Activated CD8-positive, alpha-beta T cell treated with anti-CD3 and anti-CD28 coated beads, Interleukin-2, amount 10 ng/mL, durations not matched to agents 7 days and 5 days (primary cell): Measurements from ENCODE around the gene PPP1R2. TPM values are rescaled to one million over a fixed set of nuclear protein-coding genes. Genes with fewer than 3 reads are reported as not detected.
"Not testable (repeated sequence)": the region's sequence is repeated elsewhere in the genome, so short reads cannot be mapped to it uniquely, and the experiment has no call there.

Experiments
- ATAC-seq: fragments of 150-1000 bp; cut with Tn5 transposase; one replicate; pipeline ENCODE4 v1.10.0; 2021; ENCODE audit warnings: moderate library complexity
- CTCF ChIA-PET: fragments of 350-600 bp; sonication (Branson Sonifier 250); formaldehyde crosslinking; loops from one replicate; lab custom pipeline; 2021; ENCODE audit warnings: antibody characterized with exemption; lab: Charles Lee
- POLR2A ChIA-PET: fragments of 350-600 bp; sonication (Branson Sonifier 250); formaldehyde crosslinking; loops from one replicate; lab custom pipeline; 2021; ENCODE audit warnings: antibody characterized with exemption; lab: Charles Lee
- DNase-seq: peaks from one replicate; pipeline ENCODE4 v3.0.0-alpha.2; 2020
- H3K27ac Mint-ChIP-seq: one replicate; pipeline ENCODE4 v1.8.0; 2021; ENCODE audit warnings: mild to moderate bottlenecking, mixed read lengths
- H3K27me3 Mint-ChIP-seq: one replicate; pipeline ENCODE4 v1.8.0; 2021; ENCODE audit warnings: low read depth, mixed read lengths
- H3K36me3 Mint-ChIP-seq: one replicate; pipeline ENCODE4 v1.8.0; 2021; ENCODE audit warnings: low read depth, mixed read lengths
- H3K4me1 Mint-ChIP-seq: one replicate; pipeline ENCODE4 v1.8.0; 2021; ENCODE audit warnings: low read depth, mixed read lengths
- H3K4me3 Mint-ChIP-seq: one replicate; pipeline ENCODE4 v1.8.0; 2021; ENCODE audit warnings: mild to moderate bottlenecking, mixed read lengths
- H3K9me3 Mint-ChIP-seq: one replicate; pipeline ENCODE4 v1.8.0; 2022; ENCODE audit warnings: mixed read lengths; ENCODE audit not compliant: insufficient read depth
- total RNA-seq, 2 experiments: library from RNA; stranded (reverse); gene quantifications; one replicate each; pipeline ENCODE4 v1.2.3, GENCODE V29; 2021

PPP1R2 gene
- total RNA-seq, 2 experiments from 2014 or later, result 72.0 to 72.6 TPM

GRCh38 chr3:195514610-195515235, 28.4 kb downstream of the PPP1R2 start:
- H3K27me3 Mint-ChIP-seq, H3K4me1 Mint-ChIP-seq, H3K9me3 Mint-ChIP-seq, H3K27ac Mint-ChIP-seq, POLR2A ChIA-PET, DNase-seq, ATAC-seq, H3K4me3 Mint-ChIP-seq: not testable (repeated sequence)
- CTCF ChIA-PET, result interaction anchor here (1.5 to 3.4 kb wide), 3 partner anchors 8 to 244 kb away, joined by 3 to 28 read pairs (median 10); partner anchors contain the start of gene XXYLT1
- H3K36me3 Mint-ChIP-seq, result peaks cover 67% of the 10 kb centered on the region

- CTCF ChIA-PET, result interaction anchor here (1.0 to 4.0 kb wide), 3 partner anchors 10 to 242 kb away, joined by 6 to 21 read pairs (median 10); partner anchors contain the start of gene XXYLT1
- Mint-ChIP-seq H3K4me1 (peaks cover 8% of the 10 kb centered on the region), H3K9me3 (no peaks in the 10 kb centered on the region), H3K27ac (no peak overlapping the region), H3K36me3 (peaks cover 67% of the 10 kb centered on the region), H3K4me3 (no peak overlapping the region), H3K27me3 (no peaks in the 10 kb centered on the region)
- DNase-seq (no peak), ATAC-seq (no peak)
- POLR2A ChIA-PET, result no interaction called here
These were observed 30.3 kb downstream of the PPP1R2 start for GRCh38 chr3:195512798-195513345.

- H3K4me1 Mint-ChIP-seq, result peaks cover 8% of the 10 kb centered on the region
- H3K27ac Mint-ChIP-seq, result peak overlapping the region; percentile 52
These were observed 32.0 kb downstream of the PPP1R2 start for GRCh38 chr3:195511136-195511535.

GRCh38 chr3:195508185-195508584, 34.9 kb downstream of the PPP1R2 start:
- Mint-ChIP-seq H3K4me1 (peaks cover 8% of the 10 kb centered on the region), H3K27me3 (no peaks in the 10 kb centered on the region), H3K27ac (no peak overlapping the region), H3K9me3 (no peaks in the 10 kb centered on the region), H3K36me3 (peaks cover 29% of the 10 kb centered on the region), H3K4me3 (no peak overlapping the region)
- CTCF ChIA-PET, result interaction anchor here (1.5 to 2.3 kb wide), 2 partner anchors 14 to 237 kb away, joined by 5 to 11 read pairs; partner anchors contain the start of gene XXYLT1
- ATAC-seq, result no peak
- no peak for DNase-seq
- POLR2A ChIA-PET, result interaction anchor here (0.6 kb wide), 2 partner anchors 66 to 176 kb away, joined by 3 to 4 read pairs; partner anchors contain the start of gene ACAP2

More at GRCh38 chr3:195511136-195511535, 32.0 kb downstream of the PPP1R2 start:
- Mint-ChIP-seq H3K9me3 (no peaks in the 10 kb centered on the region), H3K27me3 (no peaks in the 10 kb centered on the region), H3K36me3 (peaks cover 56% of the 10 kb centered on the region), H3K4me3 (no peak overlapping the region)
- DNase-seq (no peak), ATAC-seq (no peak)
- CTCF ChIA-PET, result interaction anchor here (4.0 kb wide), 1 partner anchor 240 kb away, joined by 21 read pairs; the partner anchor contains the start of gene XXYLT1
- POLR2A ChIA-PET, result no interaction called here

GRCh38 chr3:195475614-195476013, 67.5 kb downstream of the PPP1R2 start:
- ATAC-seq, result no peak
- Mint-ChIP-seq H3K27me3 (peaks cover 15% of the 10 kb centered on the region), H3K9me3 (peaks cover 4% of the 10 kb centered on the region), H3K27ac (no peak overlapping the region), H3K4me3 (no peak overlapping the region), H3K36me3 (no peaks in the 10 kb centered on the region), H3K4me1 (no peaks in the 10 kb centered on the region)
- POLR2A ChIA-PET, result no interaction called here
- no peak for DNase-seq
- CTCF ChIA-PET, result no interaction called here

GRCh38 chr3:195475116-195475515, 68.0 kb downstream of the PPP1R2 start:
- H3K4me1 Mint-ChIP-seq, H3K27ac Mint-ChIP-seq, POLR2A ChIA-PET, ATAC-seq, H3K36me3 Mint-ChIP-seq, H3K9me3 Mint-ChIP-seq, DNase-seq, H3K4me3 Mint-ChIP-seq, CTCF ChIA-PET: not testable (repeated sequence)
- peaks cover 15% of the 10 kb centered on the region for H3K27me3 Mint-ChIP-seq

- Mint-ChIP-seq H3K27ac (no peak overlapping the region), H3K27me3 (no peaks in the 10 kb centered on the region), H3K4me3 (no peak overlapping the region), H3K9me3 (peaks cover 9% of the 10 kb centered on the region), H3K4me1 (peaks cover 8% of the 10 kb centered on the region), H3K36me3 (peaks cover 12% of the 10 kb centered on the region)
- DNase-seq (no peak), ATAC-seq (no peak)
- ChIA-PET POLR2A (no interaction called here), CTCF (no interaction called here)
These were observed 74.3 kb downstream of the PPP1R2 start for GRCh38 chr3:195468841-195469240.

GRCh38 chr3:195468391-195468776, 74.7 kb downstream of the PPP1R2 start:
- Mint-ChIP-seq H3K27me3 (no peaks in the 10 kb centered on the region), H3K4me1 (peaks cover 8% of the 10 kb centered on the region), H3K9me3 (peaks cover 9% of the 10 kb centered on the region), H3K4me3 (no peak overlapping the region), H3K27ac (peak overlapping the region; percentile 8), H3K36me3 (peaks cover 12% of the 10 kb centered on the region)
- no peak for DNase-seq
- ATAC-seq, result no peak
- CTCF ChIA-PET, result no interaction called here
- POLR2A ChIA-PET, result no interaction called here

- CTCF ChIA-PET, result interaction anchor here (1.8 kb wide), 1 partner anchor 197 kb away, joined by 4 read pairs; the partner anchor contains the start of gene XXYLT1
- ATAC-seq (peak; percentile 51), DNase-seq (no peak)
- H3K36me3 Mint-ChIP-seq, result peaks cover 12% of the 10 kb centered on the region
- H3K4me1 Mint-ChIP-seq, result peaks cover 8% of the 10 kb centered on the region
- H3K27me3 Mint-ChIP-seq, result no peaks in the 10 kb centered on the region
- peak overlapping the region; percentile 8 for H3K27ac Mint-ChIP-seq
- no peak overlapping the region for H3K4me3 Mint-ChIP-seq
- POLR2A ChIA-PET, result no interaction called here
- H3K9me3 Mint-ChIP-seq, result peaks cover 9% of the 10 kb centered on the region
These were observed 75.3 kb downstream of the PPP1R2 start for GRCh38 chr3:195467641-195468390.

GRCh38 chr3:195466251-195466650, 76.9 kb downstream of the PPP1R2 start:
- no peak overlapping the region for H3K27ac Mint-ChIP-seq
- no peak for ATAC-seq
- peaks cover 8% of the 10 kb centered on the region for H3K4me1 Mint-ChIP-seq
- no peak for DNase-seq
- ChIA-PET CTCF (interaction anchor here (1.8 kb wide), 1 partner anchor 195 kb away, joined by 4 read pairs; the partner anchor contains the start of gene XXYLT1), POLR2A (no interaction called here)
- peaks cover 12% of the 10 kb centered on the region for H3K36me3 Mint-ChIP-seq
- no peak overlapping the region for H3K4me3 Mint-ChIP-seq
- no peaks in the 10 kb centered on the region for H3K27me3 Mint-ChIP-seq
- H3K9me3 Mint-ChIP-seq, result peaks cover 9% of the 10 kb centered on the region
